ENCODE measurements around the gene BYSL.

The BYSL gene

DNA sequence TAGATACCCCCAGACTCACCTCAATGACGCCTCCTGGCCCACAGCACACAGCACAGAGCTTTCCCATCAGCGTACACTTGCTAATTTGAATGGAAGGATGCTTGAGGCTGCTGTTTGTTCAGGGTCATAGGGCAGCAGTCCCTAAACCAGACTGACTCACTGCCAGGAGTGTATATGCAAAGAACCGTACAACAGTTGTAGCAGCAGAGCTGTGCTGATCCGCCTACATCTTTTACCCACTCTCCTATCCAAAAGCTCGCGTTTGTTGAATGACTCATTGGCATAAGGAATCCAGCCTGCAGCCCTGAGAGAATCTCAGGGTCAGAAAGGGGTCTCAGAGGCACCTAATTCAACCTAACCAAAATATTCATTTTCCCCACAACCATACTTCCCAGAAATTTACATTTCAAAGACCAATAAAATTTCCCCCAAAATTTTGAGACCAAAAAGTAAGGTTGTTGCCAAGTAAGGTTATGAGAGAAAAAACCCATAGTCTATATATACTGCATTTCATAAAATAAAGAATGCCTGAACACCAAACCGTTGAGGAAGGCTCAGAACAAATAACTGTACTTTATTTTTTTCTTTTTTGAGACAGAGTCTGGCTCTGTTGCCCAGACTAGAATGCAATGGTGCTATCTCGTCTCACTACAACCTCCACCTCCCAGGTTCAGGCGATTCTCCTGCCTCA, 55.6 kb downstream of the BYSL start:
- peak; percentile 7 for DNase-seq
